ENCODE results near the gene ZNG1F.
"Not testable (repeated sequence)": the region's sequence is repeated elsewhere in the genome, so short reads cannot be mapped to it uniquely, and the experiment has no call there.

Gene ZNG1F

GRCh38 chr9:41229408-41230401 is 40.6 kb upstream of the ZNG1F start:
- TF ChIP-seq EZH2 (IDR thresholded peaks at IDR 0.05; ENCODE audit: borderline replicate concordance, low read length) (no peak), CTCF (IDR thresholded peaks at IDR 0.05; ENCODE audit: low read length) (no peak)
- H3K4me1 ChIP-seq (ENCODE audit: insufficient read depth, low read length, severe bottlenecking), result no peaks in the 10 kb centered on the region
- no peaks in the 10 kb centered on the region for H3K27me3 ChIP-seq (ENCODE audit: insufficient read depth, low read length)
- no peaks in the 10 kb centered on the region for H3K9me2 ChIP-seq (ENCODE audit: low read depth, low read length)
- H3K36me3 ChIP-seq (ENCODE audit: insufficient read depth, low read length), result no peaks in the 10 kb centered on the region
- H3F3A ChIP-seq (ENCODE audit: insufficient read depth, low read length), result no peaks in the 10 kb centered on the region
- H4K20me1 ChIP-seq (ENCODE audit: insufficient read depth, low read length), result no peaks in the 10 kb centered on the region
- no peaks in the 10 kb centered on the region for H3K79me2 ChIP-seq (ENCODE audit: insufficient read depth, low read length)
- no peak overlapping the region for H3K27ac ChIP-seq (ENCODE audit: low read depth, low read length, poor library complexity, severe bottlenecking)
- no peaks in the 10 kb centered on the region for H3K9me3 ChIP-seq (ENCODE audit: low read length)
- no peak overlapping the region for H2AFZ ChIP-seq (ENCODE audit: low read length)
- H3K4me2 ChIP-seq (ENCODE audit: low read length), result no peak overlapping the region
- H3K9ac ChIP-seq (ENCODE audit: low read length), result no peak overlapping the region
- H3K4me3 ChIP-seq (ENCODE audit: low read depth, low read length, poor library complexity, severe bottlenecking), result no peak overlapping the region

GRCh38 chr9:41219831-41220230 is 30.7 kb upstream of the ZNG1F start:
- H2AFZ ChIP-seq (ENCODE audit: low read length); H3K4me2 ChIP-seq (ENCODE audit: low read length); H3K27me3 ChIP-seq (ENCODE audit: insufficient read depth, low read length); H3K79me2 ChIP-seq (ENCODE audit: insufficient read depth, low read length); H3F3A ChIP-seq (ENCODE audit: insufficient read depth, low read length); H3K9ac ChIP-seq (ENCODE audit: low read length); H3K9me3 ChIP-seq (ENCODE audit: low read length); H4K20me1 ChIP-seq (ENCODE audit: insufficient read depth, low read length); H3K4me1 ChIP-seq (ENCODE audit: insufficient read depth, low read length, severe bottlenecking); H3K27ac ChIP-seq (ENCODE audit: low read depth, low read length, poor library complexity, severe bottlenecking); H3K36me3 ChIP-seq (ENCODE audit: insufficient read depth, low read length); H3K4me3 ChIP-seq (ENCODE audit: low read depth, low read length, poor library complexity, severe bottlenecking); H3K9me2 ChIP-seq (ENCODE audit: low read depth, low read length): not testable (repeated sequence)

- H3K4me1 ChIP-seq (ENCODE audit: insufficient read depth, low read length, severe bottlenecking); H3K4me3 ChIP-seq (ENCODE audit: low read depth, low read length, poor library complexity, severe bottlenecking); H3K27ac ChIP-seq (ENCODE audit: low read depth, low read length, poor library complexity, severe bottlenecking); H3F3A ChIP-seq (ENCODE audit: insufficient read depth, low read length); H3K9ac ChIP-seq (ENCODE audit: low read length); H3K36me3 ChIP-seq (ENCODE audit: insufficient read depth, low read length); H3K27me3 ChIP-seq (ENCODE audit: insufficient read depth, low read length); H3K79me2 ChIP-seq (ENCODE audit: insufficient read depth, low read length); H4K20me1 ChIP-seq (ENCODE audit: insufficient read depth, low read length); H3K9me3 ChIP-seq (ENCODE audit: low read length); H2AFZ ChIP-seq (ENCODE audit: low read length); H3K9me2 ChIP-seq (ENCODE audit: low read depth, low read length); H3K4me2 ChIP-seq (ENCODE audit: low read length): not testable (repeated sequence)
These were observed 678 bp downstream of the ZNG1F start for GRCh38 chr9:41188439-41188838.

GRCh38 chr9:41174994-41175393 is 14.1 kb downstream of the ZNG1F start:
- not testable (repeated sequence) for H3K9me2 ChIP-seq (ENCODE audit: low read depth, low read length); H3K4me1 ChIP-seq (ENCODE audit: insufficient read depth, low read length, severe bottlenecking); H4K20me1 ChIP-seq (ENCODE audit: insufficient read depth, low read length); H2AFZ ChIP-seq (ENCODE audit: low read length); H3K4me2 ChIP-seq (ENCODE audit: low read length); H3K9me3 ChIP-seq (ENCODE audit: low read length); H3K79me2 ChIP-seq (ENCODE audit: insufficient read depth, low read length); H3K9ac ChIP-seq (ENCODE audit: low read length); H3K27ac ChIP-seq (ENCODE audit: low read depth, low read length, poor library complexity, severe bottlenecking); H3K27me3 ChIP-seq (ENCODE audit: insufficient read depth, low read length); H3K36me3 ChIP-seq (ENCODE audit: insufficient read depth, low read length); H3K4me3 ChIP-seq (ENCODE audit: low read depth, low read length, poor library complexity, severe bottlenecking); H3F3A ChIP-seq (ENCODE audit: insufficient read depth, low read length)

GRCh38 chr9:41150116-41150515 is 39.0 kb downstream of the ZNG1F start:
- H3K27ac ChIP-seq (ENCODE audit: low read depth, low read length, poor library complexity, severe bottlenecking); H3K9ac ChIP-seq (ENCODE audit: low read length); H3K4me3 ChIP-seq (ENCODE audit: low read depth, low read length, poor library complexity, severe bottlenecking); H3K9me2 ChIP-seq (ENCODE audit: low read depth, low read length); H3K27me3 ChIP-seq (ENCODE audit: insufficient read depth, low read length); H2AFZ ChIP-seq (ENCODE audit: low read length); H3K36me3 ChIP-seq (ENCODE audit: insufficient read depth, low read length); H3K4me1 ChIP-seq (ENCODE audit: insufficient read depth, low read length, severe bottlenecking); H3K9me3 ChIP-seq (ENCODE audit: low read length); H4K20me1 ChIP-seq (ENCODE audit: insufficient read depth, low read length); H3F3A ChIP-seq (ENCODE audit: insufficient read depth, low read length); H3K4me2 ChIP-seq (ENCODE audit: low read length); H3K79me2 ChIP-seq (ENCODE audit: insufficient read depth, low read length): not testable (repeated sequence)

GRCh38 chr9:41141878-41142277 is 47.2 kb downstream of the ZNG1F start:
- not testable (repeated sequence) for H3K4me1 ChIP-seq (ENCODE audit: insufficient read depth, low read length, severe bottlenecking); H3F3A ChIP-seq (ENCODE audit: insufficient read depth, low read length); H3K9me3 ChIP-seq (ENCODE audit: low read length); H3K4me3 ChIP-seq (ENCODE audit: low read depth, low read length, poor library complexity, severe bottlenecking); H3K27ac ChIP-seq (ENCODE audit: low read depth, low read length, poor library complexity, severe bottlenecking); H3K36me3 ChIP-seq (ENCODE audit: insufficient read depth, low read length); H3K4me2 ChIP-seq (ENCODE audit: low read length); H3K9ac ChIP-seq (ENCODE audit: low read length); H3K79me2 ChIP-seq (ENCODE audit: insufficient read depth, low read length); H4K20me1 ChIP-seq (ENCODE audit: insufficient read depth, low read length); H3K9me2 ChIP-seq (ENCODE audit: low read depth, low read length); H2AFZ ChIP-seq (ENCODE audit: low read length); H3K27me3 ChIP-seq (ENCODE audit: insufficient read depth, low read length)

- not testable (repeated sequence) for H3K27ac ChIP-seq (ENCODE audit: low read depth, low read length, poor library complexity, severe bottlenecking); H3K4me2 ChIP-seq (ENCODE audit: low read length); H3K9me3 ChIP-seq (ENCODE audit: low read length); H3F3A ChIP-seq (ENCODE audit: insufficient read depth, low read length); H3K4me1 ChIP-seq (ENCODE audit: insufficient read depth, low read length, severe bottlenecking); H3K9ac ChIP-seq (ENCODE audit: low read length); H2AFZ ChIP-seq (ENCODE audit: low read length); H3K27me3 ChIP-seq (ENCODE audit: insufficient read depth, low read length); H3K4me3 ChIP-seq (ENCODE audit: low read depth, low read length, poor library complexity, severe bottlenecking); H3K36me3 ChIP-seq (ENCODE audit: insufficient read depth, low read length); H3K9me2 ChIP-seq (ENCODE audit: low read depth, low read length); H4K20me1 ChIP-seq (ENCODE audit: insufficient read depth, low read length); H3K79me2 ChIP-seq (ENCODE audit: insufficient read depth, low read length)
These were observed 60.5 kb downstream of the ZNG1F start, which contains the start of gene FOXD4L6 for GRCh38 chr9:41128581-41128980. Gene FOXD4L6, minus strand, starts transcription at chr9:41128681. Its CDS starts 298 bp downstream, at chr9:41128383.
